ENCODE measurements around the gene GRIN2C. TPM values are rescaled to one million over a fixed set of nuclear protein-coding genes. Genes with fewer than 3 reads are reported as not detected.
A peak's percentile ranks its signal among the peaks of the same experiment; 100 is the strongest.

The GRIN2C gene
- total RNA-seq, 1 donor from 2014 or later = 0.74 TPM

DNA sequence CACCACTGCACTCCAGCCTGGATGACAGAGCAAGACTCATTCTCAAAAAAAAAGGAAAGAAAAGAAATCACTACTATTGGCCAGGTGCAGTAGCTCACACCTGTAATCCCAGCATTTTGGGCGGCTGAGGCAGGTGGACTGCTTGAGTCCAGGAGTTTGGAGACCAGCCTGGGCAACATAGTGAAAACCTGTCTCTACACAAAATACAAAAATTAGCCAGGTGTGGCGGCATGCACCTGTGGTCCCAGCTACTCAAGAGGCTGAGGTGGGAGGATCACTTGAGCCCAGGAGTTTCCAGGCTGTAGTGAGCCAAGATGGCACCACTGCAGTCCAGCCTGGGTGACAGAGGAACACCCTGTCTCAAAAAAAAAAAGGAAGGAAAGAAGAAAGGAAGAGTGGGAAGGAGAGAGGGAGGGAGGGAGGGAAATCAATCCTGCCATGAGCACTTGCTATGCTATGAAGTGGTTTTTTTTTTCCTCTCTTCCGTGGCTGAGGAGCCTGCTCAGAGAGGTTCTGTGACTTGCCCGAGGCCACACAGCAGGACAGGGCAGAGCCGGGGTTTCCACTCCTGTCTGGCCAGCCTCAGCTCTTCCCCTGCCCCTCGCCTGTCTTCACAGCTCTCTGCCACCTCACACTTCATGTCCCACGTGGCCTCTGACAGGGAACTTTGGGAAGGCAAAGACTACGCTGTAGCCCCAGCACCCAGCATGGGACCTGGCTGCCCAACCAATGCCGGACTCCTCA lies 10.9 kb downstream of the GRIN2C start:
- Mint-ChIP-seq H3K27ac (ENCODE audit: unreplicated experiment) (no peak overlapping the region), H3K36me3 (ENCODE audit: low read depth, unreplicated experiment) (peaks cover 9% of the 10 kb centered on the region), H3K4me1 (ENCODE audit: unreplicated experiment) (no peaks in the 10 kb centered on the region), H3K4me3 (ENCODE audit: unreplicated experiment) (no peak overlapping the region), H3K27me3 (ENCODE audit: unreplicated experiment) (peaks cover 36% of the 10 kb centered on the region), H3K9me3 (ENCODE audit: unreplicated experiment) (no peaks in the 10 kb centered on the region)
- TF ChIP-seq, protein P1, sequence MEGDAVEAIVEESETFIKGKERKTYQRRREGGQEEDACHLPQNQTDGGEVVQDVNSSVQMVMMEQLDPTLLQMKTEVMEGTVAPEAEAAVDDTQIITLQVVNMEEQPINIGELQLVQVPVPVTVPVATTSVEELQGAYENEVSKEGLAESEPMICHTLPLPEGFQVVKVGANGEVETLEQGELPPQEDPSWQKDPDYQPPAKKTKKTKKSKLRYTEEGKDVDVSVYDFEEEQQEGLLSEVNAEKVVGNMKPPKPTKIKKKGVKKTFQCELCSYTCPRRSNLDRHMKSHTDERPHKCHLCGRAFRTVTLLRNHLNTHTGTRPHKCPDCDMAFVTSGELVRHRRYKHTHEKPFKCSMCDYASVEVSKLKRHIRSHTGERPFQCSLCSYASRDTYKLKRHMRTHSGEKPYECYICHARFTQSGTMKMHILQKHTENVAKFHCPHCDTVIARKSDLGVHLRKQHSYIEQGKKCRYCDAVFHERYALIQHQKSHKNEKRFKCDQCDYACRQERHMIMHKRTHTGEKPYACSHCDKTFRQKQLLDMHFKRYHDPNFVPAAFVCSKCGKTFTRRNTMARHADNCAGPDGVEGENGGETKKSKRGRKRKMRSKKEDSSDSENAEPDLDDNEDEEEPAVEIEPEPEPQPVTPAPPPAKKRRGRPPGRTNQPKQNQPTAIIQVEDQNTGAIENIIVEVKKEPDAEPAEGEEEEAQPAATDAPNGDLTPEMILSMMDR (IDR thresholded peaks at IDR 0.05; ENCODE audit: unreplicated experiment) = no peak
- DNase-seq (ENCODE audit: low spot score) = no peak

DNA sequence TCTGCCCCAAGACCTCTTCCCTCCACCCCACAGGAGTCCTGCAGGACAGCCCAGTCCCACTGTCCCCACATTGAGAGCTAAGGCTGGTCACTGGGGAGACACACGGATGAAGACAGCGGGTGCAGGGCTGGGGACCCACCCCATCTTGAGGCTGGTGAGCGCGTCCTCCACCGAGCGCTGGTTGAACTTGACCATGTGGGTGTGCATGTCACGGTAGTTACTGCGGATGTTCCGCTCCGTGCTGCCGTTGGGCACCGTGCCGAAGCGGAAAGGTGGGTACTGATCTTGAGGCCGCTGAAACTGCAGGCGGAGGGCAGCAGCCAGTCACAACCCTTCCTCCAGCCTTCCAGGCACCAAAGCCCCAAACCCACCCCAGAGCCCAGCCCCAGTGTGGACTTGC lies 13.1 kb downstream of the GRIN2C start:
- H3K27me3 Mint-ChIP-seq (ENCODE audit: unreplicated experiment) = peaks cover 36% of the 10 kb centered on the region
- no peak overlapping the region for H3K4me3 Mint-ChIP-seq (ENCODE audit: unreplicated experiment)
- peaks cover 4% of the 10 kb centered on the region for H3K36me3 Mint-ChIP-seq (ENCODE audit: low read depth, unreplicated experiment)
- H3K4me1 Mint-ChIP-seq (ENCODE audit: unreplicated experiment) = no peaks in the 10 kb centered on the region
- no peak overlapping the region for H3K27ac Mint-ChIP-seq (ENCODE audit: unreplicated experiment)
- H3K9me3 Mint-ChIP-seq (ENCODE audit: unreplicated experiment) = no peaks in the 10 kb centered on the region
- TF ChIP-seq, protein P1 (IDR thresholded peaks at IDR 0.05; ENCODE audit: unreplicated experiment) = no peak
- DNase-seq (ENCODE audit: low spot score) = no peak

DNA sequence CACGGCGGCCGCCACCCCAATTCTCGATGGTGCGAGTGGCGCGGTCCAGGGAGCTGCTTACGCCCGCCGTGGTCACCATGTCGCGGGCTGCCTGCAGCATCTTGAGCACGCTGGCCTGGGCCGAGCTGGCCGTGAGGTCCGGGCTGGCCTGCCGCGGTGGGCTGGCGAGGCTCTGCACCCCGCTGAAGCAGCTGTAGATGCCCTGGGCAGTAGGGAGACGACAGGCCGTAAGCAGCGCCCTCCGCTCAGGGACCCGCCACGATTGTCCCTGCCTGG lies 16.4 kb downstream of the GRIN2C start:
- no peak for DNase-seq (ENCODE audit: low spot score)
- peaks cover 14% of the 10 kb centered on the region for H3K4me1 Mint-ChIP-seq (ENCODE audit: unreplicated experiment)
- no peak overlapping the region for H3K27ac Mint-ChIP-seq (ENCODE audit: unreplicated experiment)
- no peak overlapping the region for H3K4me3 Mint-ChIP-seq (ENCODE audit: unreplicated experiment)
- no peaks in the 10 kb centered on the region for H3K36me3 Mint-ChIP-seq (ENCODE audit: low read depth, unreplicated experiment)
- TF ChIP-seq, protein P1 (IDR thresholded peaks at IDR 0.05; ENCODE audit: unreplicated experiment) = no peak
- peaks cover 31% of the 10 kb centered on the region for H3K27me3 Mint-ChIP-seq (ENCODE audit: unreplicated experiment)
- H3K9me3 Mint-ChIP-seq (ENCODE audit: unreplicated experiment) = no peaks in the 10 kb centered on the region

DNA sequence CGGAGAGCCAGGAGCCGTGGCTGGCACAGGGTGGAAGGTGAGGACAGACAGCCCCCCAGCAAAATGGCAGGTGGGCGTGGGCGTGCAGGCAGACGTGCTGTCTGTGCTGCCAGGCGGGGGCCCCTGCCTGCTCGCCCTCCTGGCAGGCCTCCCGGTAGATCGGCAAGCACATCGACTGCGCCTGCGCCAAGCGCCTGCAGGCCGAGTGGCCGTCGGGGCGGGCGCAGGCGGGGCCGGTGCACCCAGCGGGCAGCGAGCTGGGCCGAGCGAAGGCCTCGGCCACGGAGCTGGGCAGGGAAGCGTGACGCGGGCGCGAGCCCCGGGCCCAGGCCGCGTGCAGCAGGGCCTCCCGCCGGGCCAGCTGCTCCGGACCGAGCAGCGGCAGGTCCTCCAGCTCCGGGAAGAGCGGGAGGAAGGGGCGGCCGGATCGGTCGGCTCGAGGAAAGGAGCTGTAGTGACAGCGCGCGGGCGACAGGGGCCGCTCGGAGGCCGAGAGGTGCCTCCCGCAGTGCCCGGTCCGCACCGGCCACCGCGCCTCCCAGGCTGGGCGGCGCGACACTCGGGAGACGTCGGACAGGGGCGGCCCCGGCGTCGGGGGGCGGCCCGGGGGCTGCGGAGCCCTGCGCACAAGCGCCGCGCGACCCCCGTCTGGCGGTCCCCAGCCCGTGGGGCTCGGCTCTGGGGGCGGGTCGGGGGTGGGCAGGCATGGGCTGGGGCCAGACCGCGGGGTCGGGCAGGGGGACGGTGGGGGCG lies 16.9 kb downstream of the GRIN2C start:
- no peaks in the 10 kb centered on the region for H3K36me3 Mint-ChIP-seq (ENCODE audit: low read depth, unreplicated experiment)
- H3K27ac Mint-ChIP-seq (ENCODE audit: unreplicated experiment) = no peak overlapping the region
- H3K9me3 Mint-ChIP-seq (ENCODE audit: unreplicated experiment) = no peaks in the 10 kb centered on the region
- TF ChIP-seq, protein P1 (IDR thresholded peaks at IDR 0.05; ENCODE audit: unreplicated experiment) = peak; percentile 61
- H3K4me3 Mint-ChIP-seq (ENCODE audit: unreplicated experiment) = no peak overlapping the region
- H3K27me3 Mint-ChIP-seq (ENCODE audit: unreplicated experiment) = peaks cover 29% of the 10 kb centered on the region
- DNase-seq (ENCODE audit: low spot score) = peak; percentile 73
- H3K4me1 Mint-ChIP-seq (ENCODE audit: unreplicated experiment) = peaks cover 14% of the 10 kb centered on the region

DNA sequence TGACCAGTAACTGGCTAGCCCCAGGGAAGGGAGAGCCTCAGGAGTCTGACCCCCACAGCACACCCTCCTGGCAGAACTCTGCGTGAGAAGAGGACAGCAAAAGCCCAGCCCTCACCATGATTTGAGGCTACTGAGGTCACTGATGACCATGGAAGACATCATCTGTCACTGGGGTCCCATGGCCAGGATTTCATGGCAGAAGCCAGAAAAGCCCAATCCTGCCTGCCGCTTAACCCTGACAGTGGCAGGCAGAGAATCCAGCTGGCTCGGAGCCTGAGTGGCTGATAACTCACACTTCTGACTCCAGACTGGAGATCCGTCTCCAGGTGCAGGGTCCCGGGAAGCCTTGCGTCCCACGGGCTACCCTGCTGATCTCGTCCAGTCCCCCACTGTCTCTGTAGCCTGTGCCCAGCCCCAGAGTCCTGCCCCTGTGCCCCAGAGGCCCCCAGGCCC lies 17.5 kb downstream of the GRIN2C start:
- Mint-ChIP-seq H3K27me3 (ENCODE audit: unreplicated experiment) (peaks cover 29% of the 10 kb centered on the region), H3K4me1 (ENCODE audit: unreplicated experiment) (peaks cover 14% of the 10 kb centered on the region), H3K4me3 (ENCODE audit: unreplicated experiment) (peak overlapping the region; percentile 42), H3K36me3 (ENCODE audit: low read depth, unreplicated experiment) (no peaks in the 10 kb centered on the region), H3K9me3 (ENCODE audit: unreplicated experiment) (no peaks in the 10 kb centered on the region), H3K27ac (ENCODE audit: unreplicated experiment) (no peak overlapping the region)
- TF ChIP-seq, protein P1 (IDR thresholded peaks at IDR 0.05; ENCODE audit: unreplicated experiment) = no peak
- no peak for DNase-seq (ENCODE audit: low spot score)
